Measurements from ENCODE around the gene SMARCA4. TPM values are rescaled to one million over a fixed set of nuclear protein-coding genes. Genes with fewer than 3 reads are reported as not detected.
A peak's percentile ranks its signal among the peaks of the same experiment; 100 is the strongest.
"Not testable (repeated sequence)": the region's sequence is repeated elsewhere in the genome, so short reads cannot be mapped to it uniquely, and the experiment has no call there.

The SMARCA4 gene
- total and polyA plus RNA-seq, 12 donors, result 46.3 to 124 (median 64.9) TPM

DNA sequence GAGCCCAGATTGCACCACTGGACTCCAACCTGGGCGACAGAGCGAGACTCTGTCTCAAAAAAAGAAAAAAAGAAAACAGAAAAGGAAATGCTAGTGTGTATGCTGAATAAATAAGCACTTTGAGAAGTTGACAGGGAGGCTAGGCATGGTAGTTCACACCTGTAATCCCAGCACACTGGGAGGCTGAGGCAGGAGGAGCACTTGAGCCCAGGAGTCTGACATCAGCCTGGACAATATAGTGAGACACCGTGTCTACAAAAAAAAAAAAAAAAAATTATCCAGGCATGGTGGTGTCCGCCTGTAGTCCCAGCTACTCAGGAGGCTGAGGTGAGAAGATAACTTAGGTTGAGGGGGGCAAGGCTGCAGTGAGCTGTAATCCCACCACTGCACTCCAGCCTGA is 109.3 kb downstream of the SMARCA4 start:
- no peak overlapping the region for H3K27ac ChIP-seq
- peaks cover 11 to 24% of the 10 kb centered on the region in 2 donors for H3K4me1 ChIP-seq (replicated peaks in 1 of 2)
- no peak for DNase-seq
- no peak for TF ChIP-seq POLR2A (IDR thresholded peaks at IDR 0.05)
- TF ChIP-seq, protein P1, sequence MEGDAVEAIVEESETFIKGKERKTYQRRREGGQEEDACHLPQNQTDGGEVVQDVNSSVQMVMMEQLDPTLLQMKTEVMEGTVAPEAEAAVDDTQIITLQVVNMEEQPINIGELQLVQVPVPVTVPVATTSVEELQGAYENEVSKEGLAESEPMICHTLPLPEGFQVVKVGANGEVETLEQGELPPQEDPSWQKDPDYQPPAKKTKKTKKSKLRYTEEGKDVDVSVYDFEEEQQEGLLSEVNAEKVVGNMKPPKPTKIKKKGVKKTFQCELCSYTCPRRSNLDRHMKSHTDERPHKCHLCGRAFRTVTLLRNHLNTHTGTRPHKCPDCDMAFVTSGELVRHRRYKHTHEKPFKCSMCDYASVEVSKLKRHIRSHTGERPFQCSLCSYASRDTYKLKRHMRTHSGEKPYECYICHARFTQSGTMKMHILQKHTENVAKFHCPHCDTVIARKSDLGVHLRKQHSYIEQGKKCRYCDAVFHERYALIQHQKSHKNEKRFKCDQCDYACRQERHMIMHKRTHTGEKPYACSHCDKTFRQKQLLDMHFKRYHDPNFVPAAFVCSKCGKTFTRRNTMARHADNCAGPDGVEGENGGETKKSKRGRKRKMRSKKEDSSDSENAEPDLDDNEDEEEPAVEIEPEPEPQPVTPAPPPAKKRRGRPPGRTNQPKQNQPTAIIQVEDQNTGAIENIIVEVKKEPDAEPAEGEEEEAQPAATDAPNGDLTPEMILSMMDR (IDR thresholded peaks at IDR 0.05), result no peak
- H3K36me3 ChIP-seq (replicated peaks in 1 of 2), result no peaks in the 10 kb centered on the region
- 94 to 96% (median 96%) methylated on average over 4 of the region's 4 CpGs for WGBS, 4 donors
- H3K9me3 ChIP-seq (replicated peaks in 1 of 3), result no peaks in the 10 kb centered on the region
- no peaks in the 10 kb centered on the region for H3K27me3 ChIP-seq
- H3K4me3 ChIP-seq, result no peak overlapping the region
- intact Hi-C loops (cut with DNase I), result no loop called here

DNA sequence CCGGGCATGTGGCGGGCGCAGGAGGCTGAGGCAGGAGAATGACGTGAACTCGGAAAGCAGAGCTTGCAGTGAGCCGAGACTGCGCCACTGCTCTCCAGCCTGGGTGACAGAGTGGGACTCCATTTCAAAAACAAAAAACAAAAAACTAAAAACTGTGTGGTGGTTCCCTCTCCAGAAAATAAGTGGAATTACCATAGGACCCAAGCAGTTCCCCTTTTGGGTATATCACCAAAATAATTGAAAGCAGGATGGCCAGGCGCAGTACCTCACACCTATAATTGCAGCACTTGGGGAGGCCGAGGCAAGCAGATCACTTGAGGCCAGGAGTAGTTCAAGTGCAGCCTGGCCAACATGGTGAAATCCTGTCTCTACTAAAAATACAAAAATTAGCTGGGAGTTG is 112.7 kb downstream of the SMARCA4 start:
- Histone ChIP-seq H3K36me3 (replicated peaks in 1 of 2) (no peaks in the 10 kb centered on the region), H3K4me1 (replicated peaks in 1 of 2) (peaks cover 15 to 27% of the 10 kb centered on the region in 2 donors), H3K27me3 (no peaks in the 10 kb centered on the region), H3K27ac (peak overlapping the region in 3 of 5 donors; percentile 20 to 80 (median 79)), H3K4me3 (no peak overlapping the region), H3K9me3 (replicated peaks in 1 of 3) (no peaks in the 10 kb centered on the region)
- 89 to 97% (median 95%) methylated on average over 9 of the region's 9 CpGs for WGBS, 4 donors
- TF ChIP-seq POLR2A (IDR thresholded peaks at IDR 0.05), result no peak
- TF ChIP-seq, protein P1 (IDR thresholded peaks at IDR 0.05), result no peak
- DNase-seq, result no peak
- intact Hi-C loops (cut with DNase I), result no loop called here

DNA sequence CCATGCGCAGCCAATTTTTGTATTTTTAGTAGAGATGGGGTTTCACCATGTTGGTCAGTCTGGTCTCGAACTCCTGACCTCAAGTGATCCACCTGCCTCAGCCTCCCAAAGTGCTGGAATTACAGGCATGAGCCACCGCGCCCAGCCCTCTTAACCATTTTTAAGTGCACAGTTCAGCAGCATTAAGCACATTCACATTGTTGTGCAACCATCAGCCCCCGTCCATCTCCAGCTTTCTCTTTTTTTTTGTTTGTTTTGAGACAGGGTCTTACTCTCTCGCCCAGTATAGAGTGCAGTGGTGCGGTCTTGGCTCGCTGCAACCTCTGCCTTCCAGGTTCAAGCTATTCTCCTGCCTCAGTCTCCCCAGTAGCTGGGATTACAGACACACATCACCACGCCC is 116.0 kb downstream of the SMARCA4 start:
- intact Hi-C loops (cut with DNase I); H3K4me3 ChIP-seq; H3K9me3 ChIP-seq (replicated peaks in 1 of 3); DNase-seq; H3K27me3 ChIP-seq; H3K36me3 ChIP-seq (replicated peaks in 1 of 2): not testable (repeated sequence)
- Histone ChIP-seq H3K27ac (peak overlapping the region; percentile 71 to 90 (median 80)), H3K4me1 (replicated peaks in 1 of 2) (peaks cover 15 to 27% of the 10 kb centered on the region in 2 donors)
- WGBS, 4 donors, result 95 to 97% (median 96%) methylated on average over 9 of the region's 9 CpGs

DNA sequence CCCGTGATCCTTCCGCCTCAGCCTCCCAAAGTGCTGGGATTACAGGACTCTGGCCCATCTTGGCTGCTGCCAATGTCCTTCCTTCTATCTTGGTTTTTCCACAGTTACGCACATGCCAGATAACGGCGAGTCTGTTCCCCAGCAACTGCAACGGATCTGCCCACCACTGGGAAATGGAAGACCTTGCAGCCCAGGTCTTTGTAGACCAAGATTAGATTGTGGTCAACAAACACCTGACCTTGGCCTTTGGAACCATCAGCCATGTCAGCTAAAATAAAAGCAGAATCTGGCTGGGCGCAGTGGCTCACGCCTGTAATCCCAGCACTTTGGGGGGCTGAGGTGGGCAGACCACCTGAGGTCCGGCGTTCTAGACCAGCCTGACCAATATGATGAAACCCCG is 118.1 kb downstream of the SMARCA4 start:
- Histone ChIP-seq H3K4me3 (no peak overlapping the region), H3K4me1 (replicated peaks in 1 of 2) (peaks cover 14 to 21% of the 10 kb centered on the region in 2 donors), H3K9me3 (replicated peaks in 1 of 3) (no peaks in the 10 kb centered on the region), H3K36me3 (replicated peaks in 1 of 2) (no peaks in the 10 kb centered on the region), H3K27me3 (no peaks in the 10 kb centered on the region), H3K27ac (peak overlapping the region in 2 of 5 donors; percentile 44 to 56)
- WGBS, 4 donors, result 65 to 80% (median 73%) methylated on average over 10 to 11 of the region's 11 CpGs
- TF ChIP-seq, protein P1 (IDR thresholded peaks at IDR 0.05), result no peak
- TF ChIP-seq POLR2A (IDR thresholded peaks at IDR 0.05), result no peak
- DNase-seq, result peak in 4 of 7 donors; percentile 65 to 86 (median 78)
- intact Hi-C loops (cut with DNase I), result no loop called here

DNA sequence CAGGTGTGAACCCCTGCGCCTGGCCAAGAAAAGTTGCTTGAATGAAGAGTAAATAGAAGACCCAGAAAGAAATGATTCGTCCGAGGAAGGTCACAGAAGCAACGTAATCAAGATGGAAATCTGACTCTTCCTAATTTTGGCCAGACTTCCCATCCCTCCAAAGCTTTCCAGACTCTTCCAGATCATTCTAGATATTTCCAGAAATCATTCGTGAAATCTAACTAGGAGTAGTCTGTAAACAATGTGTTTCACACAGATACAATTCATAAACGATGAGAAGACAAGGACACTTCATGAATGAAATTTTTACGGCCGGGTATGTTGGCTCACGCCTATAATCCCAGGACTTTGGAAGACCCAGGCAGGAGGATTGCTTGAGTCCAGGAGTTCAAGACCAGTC is 119.2 kb downstream of the SMARCA4 start:
- peaks cover 24 to 25% of the 10 kb centered on the region in 2 donors for H3K4me1 ChIP-seq (replicated peaks in 1 of 2)
- TF ChIP-seq, protein P1 (IDR thresholded peaks at IDR 0.05), result no peak
- no peak for TF ChIP-seq POLR2A (IDR thresholded peaks at IDR 0.05)
- WGBS, 4 donors, result 65 to 76% (median 70%) methylated on average over 9 of the region's 9 CpGs
- no peaks in the 10 kb centered on the region for H3K27me3 ChIP-seq
- intact Hi-C loops (cut with DNase I), result no loop called here
- peak overlapping the region in 2 of 5 donors; percentile 13 to 15 for H3K27ac ChIP-seq
- no peaks in the 10 kb centered on the region for H3K9me3 ChIP-seq (replicated peaks in 1 of 3)
- no peaks in the 10 kb centered on the region for H3K36me3 ChIP-seq (replicated peaks in 1 of 2)
- DNase-seq, result no peak
- no peak overlapping the region for H3K4me3 ChIP-seq
